ENCODE measurements around the gene CEP72.

DNA sequence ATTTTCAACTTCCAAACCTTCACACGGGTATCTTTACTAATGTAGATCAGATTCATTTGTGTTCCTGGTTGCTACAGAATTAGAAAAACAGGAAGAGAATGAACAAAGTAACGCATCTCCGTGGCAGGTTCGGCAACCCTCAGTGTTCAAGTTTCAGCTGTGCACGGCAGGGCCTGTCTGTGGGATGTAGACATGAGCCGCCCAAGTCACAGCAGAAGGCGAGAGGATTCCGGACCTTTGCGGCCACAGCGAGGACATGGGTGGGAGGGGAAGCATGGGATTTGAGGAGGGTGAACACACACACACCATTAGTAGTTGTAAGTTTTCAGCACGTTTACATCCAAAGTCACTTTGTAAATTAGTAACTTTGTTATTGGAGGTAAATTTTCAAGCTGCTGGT, 31.7 kb upstream of the CEP72 start:
- no peak for TF ChIP-seq POLR2A (IDR thresholded peaks at IDR 0.05)
- TF ChIP-seq, protein P1, sequence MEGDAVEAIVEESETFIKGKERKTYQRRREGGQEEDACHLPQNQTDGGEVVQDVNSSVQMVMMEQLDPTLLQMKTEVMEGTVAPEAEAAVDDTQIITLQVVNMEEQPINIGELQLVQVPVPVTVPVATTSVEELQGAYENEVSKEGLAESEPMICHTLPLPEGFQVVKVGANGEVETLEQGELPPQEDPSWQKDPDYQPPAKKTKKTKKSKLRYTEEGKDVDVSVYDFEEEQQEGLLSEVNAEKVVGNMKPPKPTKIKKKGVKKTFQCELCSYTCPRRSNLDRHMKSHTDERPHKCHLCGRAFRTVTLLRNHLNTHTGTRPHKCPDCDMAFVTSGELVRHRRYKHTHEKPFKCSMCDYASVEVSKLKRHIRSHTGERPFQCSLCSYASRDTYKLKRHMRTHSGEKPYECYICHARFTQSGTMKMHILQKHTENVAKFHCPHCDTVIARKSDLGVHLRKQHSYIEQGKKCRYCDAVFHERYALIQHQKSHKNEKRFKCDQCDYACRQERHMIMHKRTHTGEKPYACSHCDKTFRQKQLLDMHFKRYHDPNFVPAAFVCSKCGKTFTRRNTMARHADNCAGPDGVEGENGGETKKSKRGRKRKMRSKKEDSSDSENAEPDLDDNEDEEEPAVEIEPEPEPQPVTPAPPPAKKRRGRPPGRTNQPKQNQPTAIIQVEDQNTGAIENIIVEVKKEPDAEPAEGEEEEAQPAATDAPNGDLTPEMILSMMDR (IDR thresholded peaks at IDR 0.05) = no peak

Measured in breast epithelium (tissue), 3 donors.